ENCODE results near the gene F12.
"Not testable (repeated sequence)": the region's sequence is repeated elsewhere in the genome, so short reads cannot be mapped to it uniquely, and the experiment has no call there.

The F12 gene

DNA sequence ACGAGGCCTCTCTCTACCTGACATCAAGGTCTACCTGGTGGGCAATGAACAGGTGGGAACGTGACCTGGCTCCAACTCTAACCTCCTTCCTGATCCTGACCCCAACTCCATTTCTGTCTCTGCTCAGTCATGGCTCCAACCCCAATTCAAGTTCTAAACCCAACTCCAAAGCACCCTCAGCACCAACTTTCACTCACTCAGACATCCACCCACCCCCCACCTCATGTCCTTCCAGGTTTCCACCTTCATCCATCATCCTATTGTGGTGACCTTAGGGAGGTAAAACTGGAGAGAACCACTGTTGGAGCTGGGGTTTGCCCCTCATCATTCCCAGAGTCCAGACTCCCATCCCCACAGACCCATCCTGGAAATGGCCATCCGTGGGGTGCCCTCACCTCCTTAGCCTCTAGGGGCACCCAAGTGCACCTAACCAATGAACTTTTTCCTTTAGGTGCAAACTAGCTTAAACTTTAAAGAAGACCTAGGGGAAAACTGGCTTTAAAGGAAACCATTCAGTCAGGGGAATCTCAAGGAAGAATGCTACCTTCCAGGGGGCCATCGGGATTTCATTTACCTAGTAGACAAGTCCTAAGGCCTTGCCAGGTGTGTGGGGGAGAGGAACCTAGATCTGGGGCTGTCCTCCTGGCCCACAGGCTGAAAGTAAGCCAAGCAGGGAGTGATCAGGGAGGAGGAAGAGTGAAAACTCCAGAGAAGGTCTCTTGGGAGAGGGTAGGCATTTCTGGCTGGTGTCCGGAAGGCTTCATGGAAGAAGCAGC lies 40.3 kb downstream of the F12 start:
- no peak for DNase-seq (ENCODE audit: low read depth)

DNA sequence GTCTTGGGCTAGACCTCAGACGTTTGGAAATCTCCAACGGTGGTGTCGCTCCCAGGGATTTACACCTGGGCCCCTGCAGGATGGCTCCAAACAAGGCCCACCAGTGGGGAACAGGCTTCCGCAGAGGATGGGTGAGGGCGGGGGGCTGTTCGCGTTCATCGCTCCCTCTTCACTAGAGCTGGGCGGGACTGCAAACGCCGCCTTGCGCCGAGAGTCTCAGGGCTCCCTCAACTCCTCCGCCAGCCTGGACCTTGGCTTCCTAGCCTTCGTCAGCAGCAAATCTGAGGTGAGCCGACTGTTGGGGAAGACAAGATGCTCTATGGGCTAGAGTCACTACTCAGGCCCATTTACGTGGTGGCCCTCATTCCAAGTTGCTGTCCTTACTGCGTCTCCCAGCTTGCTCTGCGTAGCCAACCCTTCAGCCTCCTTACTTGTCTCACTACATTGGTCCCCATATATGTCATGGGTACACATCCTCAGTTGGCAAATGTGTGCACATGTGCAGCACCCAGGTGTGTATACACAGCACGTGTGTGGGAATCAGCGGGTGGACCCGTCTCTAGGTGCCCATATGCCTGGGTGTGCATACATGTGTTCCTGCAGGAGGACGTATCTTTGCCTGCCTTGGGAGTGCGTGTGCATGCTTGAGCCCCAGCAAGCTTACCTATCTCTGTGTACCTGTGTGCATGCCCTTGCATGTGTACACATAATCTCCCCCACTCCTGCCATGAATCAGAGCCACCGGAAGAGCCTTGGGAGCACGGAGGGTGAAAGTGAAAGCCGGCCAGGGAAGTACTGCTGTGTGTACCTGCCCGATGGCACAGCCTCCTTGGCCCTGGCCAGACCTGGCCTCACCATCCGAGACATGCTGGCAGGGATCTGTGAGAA lies 41.1 kb downstream of the F12 start:
- DNase-seq (ENCODE audit: low read depth): no peak

DNA sequence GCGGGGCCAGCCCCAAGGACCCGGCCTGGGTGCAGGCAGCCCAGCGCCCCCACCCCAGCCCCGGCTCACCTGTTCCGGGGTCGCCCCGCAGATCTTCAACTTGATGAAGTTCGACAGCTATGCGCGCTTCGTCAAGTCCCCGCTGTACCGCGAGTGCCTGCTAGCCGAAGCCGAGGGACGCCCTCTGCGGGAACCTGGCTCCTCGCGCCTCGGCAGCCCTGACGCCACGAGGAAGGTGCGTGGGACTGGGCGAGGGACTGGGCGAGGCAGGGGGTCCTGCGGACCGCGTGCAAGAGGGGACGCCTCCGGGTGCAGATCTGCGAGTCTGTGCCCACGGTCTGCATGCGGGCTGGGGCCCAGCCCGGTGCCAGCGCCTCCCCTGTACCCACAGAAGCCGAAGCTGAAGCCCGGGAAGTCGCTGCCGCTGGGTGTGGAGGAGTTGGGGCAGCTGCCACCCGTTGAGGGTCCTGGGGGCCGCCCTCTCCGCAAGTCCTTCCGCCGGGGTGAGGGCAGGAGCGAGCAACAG lies 42.0 kb downstream of the F12 start:
- no peak for DNase-seq (ENCODE audit: low read depth)

- DNase-seq (ENCODE audit: low read depth): no peak
Measured at GRCh38 chr5:177366528-177367322, 42.6 kb downstream of the F12 start.

DNA sequence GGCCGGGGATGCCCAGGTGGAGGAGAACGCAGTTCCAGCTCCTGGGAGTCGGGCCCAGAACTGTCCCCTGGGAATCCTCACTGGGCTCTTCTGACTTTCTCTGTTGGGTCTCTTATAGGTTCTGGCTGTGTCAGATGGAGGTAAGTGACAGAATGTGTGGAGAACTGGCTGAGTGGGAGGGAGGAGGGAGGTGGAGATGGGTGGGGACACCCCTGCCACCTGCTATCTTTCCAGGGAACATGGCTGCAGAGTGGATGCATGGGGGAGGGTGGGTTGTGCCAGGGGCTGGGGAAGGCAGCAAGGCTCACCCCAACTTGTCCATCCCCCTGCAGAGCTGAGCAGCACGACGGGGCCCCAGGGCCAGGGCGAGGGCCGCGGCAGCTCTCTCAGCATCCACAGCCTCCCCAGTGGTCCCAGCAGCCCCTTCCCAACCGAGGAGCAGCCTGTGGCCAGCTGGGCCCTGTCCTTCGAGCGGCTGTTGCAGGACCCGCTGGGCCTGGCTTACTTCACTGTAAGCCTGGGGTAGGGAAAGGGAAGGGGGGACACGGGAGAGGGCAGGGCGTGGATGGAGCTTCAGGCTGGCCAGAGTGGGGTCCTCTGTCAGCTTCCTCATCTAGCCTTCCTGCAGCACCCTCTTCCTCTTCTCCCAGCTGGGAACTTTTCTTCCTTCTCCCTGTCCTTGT lies 43.4 kb downstream of the F12 start:
- no peak for DNase-seq (ENCODE audit: low read depth)

GRCh38 chr5:177364159-177364962 lies 45.0 kb downstream of the F12 start:
- no peak for DNase-seq (ENCODE audit: low read depth)

DNA sequence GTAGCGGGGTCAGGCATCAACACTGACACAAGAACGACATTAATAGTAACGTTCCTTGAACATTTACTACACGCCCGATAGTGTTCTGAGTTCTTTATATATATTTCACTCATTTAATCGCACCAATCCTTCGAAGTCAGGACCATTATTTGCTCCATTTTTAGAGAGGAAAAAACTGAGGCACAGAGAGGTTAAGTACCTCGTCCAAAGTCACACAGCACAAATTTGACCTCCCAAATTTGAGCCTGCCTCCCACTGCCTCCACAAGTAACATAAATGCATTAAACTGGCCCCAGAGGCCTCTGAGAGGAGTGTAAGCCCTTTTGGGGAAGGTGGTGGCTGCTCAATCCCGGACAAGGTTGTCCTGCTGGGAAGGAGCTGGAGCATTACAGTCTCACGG lies 45.8 kb downstream of the F12 start:
- DNase-seq (ENCODE audit: low read depth): no peak

- DNase-seq (ENCODE audit: low read depth): no peak
Measured at GRCh38 chr5:177362610-177363507, 46.5 kb downstream of the F12 start.

GRCh38 chr5:177362292-177362609 lies 47.1 kb downstream of the F12 start:
- no peak for DNase-seq (ENCODE audit: low read depth)

DNA sequence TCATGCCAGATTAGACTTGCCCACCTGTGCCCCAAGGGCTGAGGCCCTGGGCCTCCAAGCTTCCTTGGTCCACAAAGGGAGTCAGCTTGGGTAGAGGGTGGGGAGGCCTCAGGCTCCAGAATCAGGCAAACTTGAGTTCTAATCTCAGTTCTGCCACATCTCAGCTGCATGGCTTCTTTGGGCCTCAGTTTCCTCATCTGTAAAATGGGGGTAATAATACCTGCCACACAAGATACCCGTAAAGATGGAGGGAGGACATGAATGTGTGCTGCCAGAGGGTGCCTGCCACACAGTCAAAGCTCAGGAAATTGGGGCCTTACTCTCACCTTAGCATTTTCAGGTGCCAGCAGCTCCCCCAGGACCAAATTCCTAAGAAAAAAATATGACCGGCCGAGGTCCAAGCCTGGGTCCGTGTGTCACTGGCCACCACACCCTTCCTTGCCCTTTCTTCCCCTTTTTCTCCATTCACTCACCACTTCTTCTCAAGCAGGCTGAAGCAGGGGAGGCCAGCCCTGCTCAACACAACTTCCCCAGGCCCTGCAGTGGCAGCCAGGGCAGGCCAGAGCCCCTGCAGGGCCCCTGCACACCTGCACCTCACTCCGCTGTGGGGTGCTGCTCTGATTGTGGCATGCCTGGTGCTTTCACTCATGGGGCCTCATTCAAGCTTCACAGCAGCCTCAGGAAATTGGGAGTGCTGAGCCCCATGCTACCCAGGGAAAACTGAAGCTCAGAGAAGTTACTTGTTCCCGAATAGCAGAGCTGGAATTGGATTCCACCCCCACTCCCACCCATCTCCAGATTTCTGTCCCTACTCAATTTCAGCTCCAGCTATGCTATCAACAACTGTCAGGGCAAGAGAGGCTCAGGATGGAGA lies 47.7 kb downstream of the F12 start:
- DNase-seq (ENCODE audit: low read depth): no peak

DNA sequence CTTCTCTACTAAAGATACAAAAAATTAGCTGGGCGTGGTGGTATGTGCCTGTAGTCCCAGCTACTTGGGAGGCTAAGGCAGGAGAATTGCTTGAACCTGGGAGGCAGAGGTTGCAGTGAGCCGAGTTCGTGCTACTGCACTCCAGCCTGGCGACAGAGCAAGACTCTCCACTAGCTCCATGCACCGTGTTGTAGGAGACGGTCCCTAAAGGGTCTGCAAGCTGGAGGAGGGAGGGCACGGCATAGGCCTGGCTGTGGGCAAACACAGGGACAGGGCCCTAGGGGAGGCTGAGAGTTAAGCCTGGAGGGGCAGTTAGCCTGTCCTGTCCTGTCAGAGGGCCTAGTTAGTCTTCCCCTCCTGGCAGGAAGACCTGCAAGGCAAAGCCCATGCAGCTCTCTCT lies 48.6 kb downstream of the F12 start:
- not testable (repeated sequence) for DNase-seq (ENCODE audit: low read depth)

DNA sequence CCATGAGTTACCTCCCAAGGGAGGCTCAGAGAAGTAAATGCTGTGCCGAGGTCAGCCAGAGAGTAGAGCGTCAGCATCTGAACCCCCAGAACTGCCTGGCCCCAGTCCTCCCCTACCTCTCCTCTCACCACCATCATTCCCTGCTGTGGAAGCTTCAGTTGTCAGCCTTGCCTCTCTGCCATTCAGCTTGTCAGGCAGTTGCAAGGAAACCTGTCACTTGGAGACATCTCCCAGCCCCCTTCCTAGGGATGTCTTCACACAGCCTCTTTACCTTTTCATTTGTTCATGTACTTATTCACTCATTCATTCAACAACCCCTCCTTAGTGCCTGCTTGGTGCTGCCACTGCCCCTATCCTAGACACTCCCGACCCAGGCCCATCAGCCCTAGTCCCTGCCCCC lies 49.5 kb downstream of the F12 start:
- DNase-seq (ENCODE audit: low read depth): no peak

DNA sequence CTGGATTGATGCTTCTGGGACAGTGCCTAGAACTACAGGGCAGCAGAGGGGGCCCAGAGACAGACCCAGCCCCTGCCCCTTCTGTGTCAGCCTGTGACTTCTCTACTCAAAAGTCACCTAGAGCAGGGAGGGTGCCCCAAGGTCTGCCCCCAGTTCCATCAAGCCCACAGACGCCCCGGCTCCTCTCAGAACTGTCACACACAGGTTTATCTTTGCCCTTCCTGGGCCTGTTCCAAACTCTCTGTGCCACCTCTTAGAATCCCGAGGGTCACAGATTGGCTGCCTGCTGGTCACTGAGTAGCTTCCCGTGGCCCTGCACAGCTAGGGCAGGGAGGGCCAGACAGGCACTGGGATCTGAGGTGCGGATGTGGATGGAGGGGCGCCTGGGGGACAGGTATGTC lies 49.9 kb downstream of the F12 start:
- no peak for DNase-seq (ENCODE audit: low read depth)

DNA sequence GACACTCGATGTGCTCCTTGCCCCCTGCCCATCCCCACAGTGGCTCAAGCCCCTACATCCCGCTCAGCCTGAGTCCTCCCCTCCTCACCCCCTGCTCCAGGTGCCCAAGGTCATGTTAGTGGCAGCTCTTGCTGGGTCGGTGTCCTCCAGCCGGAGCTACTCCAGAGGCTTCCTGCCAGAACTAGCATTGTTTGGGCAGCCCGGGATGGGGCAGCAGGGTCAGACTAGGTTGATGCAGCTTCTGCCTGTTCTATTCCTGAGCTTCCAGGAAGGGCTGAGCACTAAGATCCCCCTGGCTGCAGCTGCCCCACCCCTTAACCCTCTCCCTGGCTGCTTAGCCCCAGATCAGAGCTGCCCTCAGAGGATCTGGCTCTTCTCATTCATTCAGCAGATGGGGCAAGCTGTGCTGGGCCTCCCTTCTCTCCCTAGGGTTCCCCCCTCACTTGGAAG lies 51.0 kb downstream of the F12 start:
- DNase-seq (ENCODE audit: low read depth): no peak

- DNase-seq (ENCODE audit: low read depth): peak; percentile 68
Measured at GRCh38 chr5:177357459-177358351, 51.7 kb downstream of the F12 start, which contains the start of gene RGS14. Gene RGS14 (plus strand): TSS chr5:177357924. CDS start chr5:177358025, 101 bp downstream.

DNA sequence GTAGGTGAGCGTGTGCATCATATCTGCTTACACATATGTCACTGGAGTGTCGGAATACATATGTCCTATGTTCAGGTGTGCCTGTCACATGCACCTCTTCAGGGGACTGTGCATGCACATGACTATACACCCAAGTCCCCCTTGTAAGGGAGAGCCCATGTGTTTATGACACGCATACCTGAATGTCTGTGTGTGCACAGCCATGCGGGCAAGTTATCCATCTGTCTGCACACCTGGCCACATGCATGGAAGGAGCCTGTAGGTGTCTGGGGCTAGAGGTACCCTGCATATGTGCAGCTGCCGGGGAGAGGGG lies 52.3 kb downstream of the F12 start:
- DNase-seq (ENCODE audit: low read depth): no peak

- DNase-seq (ENCODE audit: low read depth): no peak
Measured at GRCh38 chr5:177356746-177357145, 52.6 kb downstream of the F12 start.

DNA sequence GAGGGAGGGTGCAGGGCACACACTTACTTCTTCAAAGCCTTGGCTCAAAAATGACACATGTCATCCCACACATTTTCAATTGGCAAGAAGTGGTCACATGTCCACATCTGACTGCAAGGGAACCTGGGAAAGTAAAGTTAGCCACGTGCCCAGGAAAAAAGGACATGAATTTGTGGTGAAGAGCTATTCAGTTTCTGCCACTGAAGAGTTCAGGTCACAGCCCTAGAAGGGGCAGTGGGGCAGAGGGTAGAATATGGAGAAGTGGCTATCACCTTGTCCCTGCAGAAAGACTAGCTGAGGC lies 53.5 kb downstream of the F12 start:
- no peak for DNase-seq (ENCODE audit: low read depth)

All from CMK (cell line).